Body of pancreas (tissue), 4 donors: ENCODE measurements around the gene ITGBL1. TPM values are rescaled to one million over a fixed set of nuclear protein-coding genes. Genes with fewer than 3 reads are reported as not detected.

Experiments
- ATAC-seq: fragments of 150-250 bp; one replicate; pipeline ENCODE4 v1.9.1; 2016
- DNase-seq, 4 donors: peaks; one replicate each; pipeline ENCODE4 v3.0.0-alpha.2; 2019
- H3K27ac ChIP-seq, 4 donors: fragments of 200-600 bp; sonication (generic); 1 replicate in 3 of 4; 2 replicates in 1 of 4; pipeline versions ENCODE4 v1.5.1 to v1.6.1; 2016 to 2019; ENCODE audit warnings: mild to moderate bottlenecking in 1 of 4, mixed read lengths in 1 of 4, moderate library complexity in 1 of 4
- H3K27me3 ChIP-seq, 2 donors: fragments of 200-600 bp; sonication (generic); one replicate each; pipeline ENCODE4 v1.6.0; 2016; ENCODE audit warnings: mild to moderate bottlenecking in 1 of 2
- H3K36me3 ChIP-seq, 2 donors: fragments of 200-600 bp; sonication (generic); replicated peaks in 1 of 2; 2 replicates each; pipeline ENCODE4 v1.5.1; 2016; ENCODE audit warnings: low read depth in 2 of 2; ENCODE audit not compliant: insufficient read depth in 1 of 2
- H3K4me1 ChIP-seq: fragments of 200-600 bp; sonication (generic); one replicate; pipeline ENCODE4 v1.6.0; 2016
- H3K4me3 ChIP-seq, 2 donors: fragments of 200-600 bp; sonication (generic); 1 replicate in 1 of 2; 2 replicates in 1 of 2; pipeline ENCODE4 v1.5.1; 2016 to 2019
- H3K9me3 ChIP-seq, 3 donors: fragments of 200-600 bp; sonication (generic); 1 replicate in 2 of 3; 2 replicates in 1 of 3; pipeline ENCODE4 v1.5.1; 2016
- CTCF ChIP-seq, 7 experiments: fragments of 450-650 bp in 4 of 7; fragments of 200-600 bp in 3 of 7; sonication (generic) in 3 of 7; IDR thresholded peaks; one replicate each; pipeline ENCODE4 v1.5.1; 2016 to 2019; ENCODE audit warnings: antibody characterized with exemption in 7 of 7
- POLR2A ChIP-seq, 3 donors: fragments of 450-650 bp; IDR thresholded peaks; one replicate each; pipeline ENCODE4 v1.6.1; 2016; ENCODE audit warnings: antibody characterized with exemption in 3 of 3, mild to moderate bottlenecking in 2 of 3
- WGBS, 2 donors: methylation state at CpG; one replicate each; pipeline ENCODE4 v1.1.5; 2017; 5-methylcytosine and 5-hydroxymethylcytosine counted together
- intact Hi-C: fragments of 100-400 bp; cut with DNase I; formaldehyde crosslinking; loops from one replicate; pipeline ENCODE4 v1.15.1; 2023
- total RNA-seq, 2 donors: library from RNA; depleted of rRNA; stranded (reverse); fragments of >200 nt; gene quantifications; one replicate each; pipeline ENCODE4 v1.1.0, GENCODE V29; 2016

The ITGBL1 gene
- total RNA-seq, 2 donors from 2014 or later, result 1.3 to 10.4 TPM

GRCh38 chr13:101514100-101514499 is 61.6 kb downstream of the ITGBL1 start:
- no peak for TF ChIP-seq CTCF (IDR thresholded peaks at IDR 0.05)
- no peaks in the 10 kb centered on the region for H3K27me3 ChIP-seq
- no peak overlapping the region for H3K27ac ChIP-seq
- H3K36me3 ChIP-seq, result no peaks in the 10 kb centered on the region
- no peak overlapping the region for H3K4me3 ChIP-seq
- WGBS, 2 donors, result 18 to 20% methylated on average over 1 of the region's 1 CpG
- DNase-seq (no peak), ATAC-seq (no peak)
- no peaks in the 10 kb centered on the region for H3K4me1 ChIP-seq
- intact Hi-C loops, result no loop called here
- H3K9me3 ChIP-seq, result no peaks in the 10 kb centered on the region

GRCh38 chr13:101514695-101515275 is 62.3 kb downstream of the ITGBL1 start:
- H3K27ac ChIP-seq, result no peak overlapping the region
- H3K36me3 ChIP-seq, result no peaks in the 10 kb centered on the region
- no peak overlapping the region for H3K4me3 ChIP-seq
- intact Hi-C loops, result no loop called here
- H3K4me1 ChIP-seq, result no peaks in the 10 kb centered on the region
- ATAC-seq, result no peak
- peak in 3 of 4 donors; percentile 13 to 45 (median 29) for DNase-seq
- no peaks in the 10 kb centered on the region for H3K27me3 ChIP-seq
- TF ChIP-seq POLR2A (IDR thresholded peaks at IDR 0.05) (no peak), CTCF (IDR thresholded peaks at IDR 0.05) (peak in 6 of 7 experiments; percentile 44 to 66 (median 56))
- H3K9me3 ChIP-seq, result no peaks in the 10 kb centered on the region

DNA sequence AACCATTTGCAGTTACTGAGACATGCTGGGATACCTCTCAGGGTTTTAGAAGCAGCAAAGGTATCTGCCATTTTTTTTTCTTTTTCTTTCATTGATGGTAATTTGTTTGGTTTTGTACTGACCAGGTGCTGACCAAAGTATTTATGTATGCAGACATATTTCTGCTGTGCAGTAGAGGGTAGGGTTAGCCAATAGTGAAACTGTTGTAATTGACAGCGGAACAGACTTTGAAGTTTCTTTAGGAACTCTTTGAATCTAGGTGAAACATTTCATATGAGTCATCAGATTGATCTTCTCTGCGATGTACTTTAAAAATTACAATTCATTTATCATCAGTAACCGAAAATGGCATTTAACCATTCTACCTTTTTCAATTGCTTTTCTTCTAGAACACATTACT is 63.0 kb downstream of the ITGBL1 start:
- DNase-seq, result no peak
- no peaks in the 10 kb centered on the region for H3K4me1 ChIP-seq
- no peak for TF ChIP-seq POLR2A (IDR thresholded peaks at IDR 0.05)
- intact Hi-C loops, result no loop called here
- H3K4me3 ChIP-seq, result no peak overlapping the region
- H3K36me3 ChIP-seq, result no peaks in the 10 kb centered on the region
- no peak overlapping the region for H3K27ac ChIP-seq
- no peaks in the 10 kb centered on the region for H3K9me3 ChIP-seq
- 69 to 76% methylated on average over 3 of the region's 3 CpGs for WGBS, 2 donors
- ATAC-seq, result no peak
- no peaks in the 10 kb centered on the region for H3K27me3 ChIP-seq

GRCh38 chr13:101516262-101516661 is 63.8 kb downstream of the ITGBL1 start:
- Histone ChIP-seq H3K27me3 (no peaks in the 10 kb centered on the region), H3K36me3 (no peaks in the 10 kb centered on the region), H3K4me1 (no peaks in the 10 kb centered on the region), H3K9me3 (no peaks in the 10 kb centered on the region), H3K27ac (no peak overlapping the region), H3K4me3 (no peak overlapping the region)
- intact Hi-C loops, result no loop called here
- ATAC-seq (no peak), DNase-seq (no peak)
- TF ChIP-seq POLR2A (IDR thresholded peaks at IDR 0.05) (no peak), CTCF (IDR thresholded peaks at IDR 0.05) (no peak)
- 64 to 71% methylated on average over 2 of the region's 2 CpGs for WGBS, 2 donors

DNA sequence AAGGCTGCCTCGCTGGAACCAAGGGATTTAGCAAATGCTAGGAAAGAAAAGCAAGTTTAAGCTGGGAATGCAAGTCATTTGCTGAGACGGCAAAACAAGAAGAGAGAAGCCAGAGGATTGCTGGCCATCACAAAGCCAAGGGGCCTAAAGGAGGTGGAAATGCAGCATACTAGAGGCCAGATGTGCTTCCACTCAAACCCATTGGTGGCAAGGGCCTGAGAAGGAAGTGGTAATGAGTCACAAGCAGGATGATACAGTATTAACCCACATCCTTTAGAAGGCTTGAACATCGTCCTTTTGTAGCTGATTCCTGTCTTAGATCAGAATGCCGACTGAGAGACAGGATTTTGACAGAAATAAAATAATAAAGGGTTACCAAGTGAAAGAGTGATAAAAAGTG is 68.2 kb downstream of the ITGBL1 start:
- TF ChIP-seq CTCF (IDR thresholded peaks at IDR 0.05), result no peak
- no peak for TF ChIP-seq POLR2A (IDR thresholded peaks at IDR 0.05)
- intact Hi-C loops, result no loop called here
- no peak overlapping the region for H3K4me3 ChIP-seq
- ATAC-seq (no peak), DNase-seq (no peak)
- WGBS, 2 donors, result 75 to 89% methylated on average over 4 of the region's 4 CpGs
- no peak overlapping the region for H3K27ac ChIP-seq
- H3K36me3 ChIP-seq, result no peaks in the 10 kb centered on the region
- peaks cover 7% of the 10 kb centered on the region for H3K4me1 ChIP-seq
- H3K9me3 ChIP-seq, result no peaks in the 10 kb centered on the region
- no peaks in the 10 kb centered on the region for H3K27me3 ChIP-seq
